ENCODE data around the gene DMD.

GRCh38 chrX:31384471-31384870 is 1826.9 kb downstream of the DMD start:
- no peak for TF ChIP-seq EP300 (IDR thresholded peaks at IDR 0.05)
- TF ChIP-seq POLR2A (IDR thresholded peaks at IDR 0.05): no peak
- no peak for TF ChIP-seq CTCF (IDR thresholded peaks at IDR 0.05)
